ENCODE data around the gene SNCB.

- TF ChIP-seq CTCF (IDR thresholded peaks at IDR 0.05) (no peak), POLR2A (IDR thresholded peaks at IDR 0.05) (no peak)
Measured at GRCh38 chr5:176656467-176656990, 26.2 kb upstream of the SNCB start.
